Medulla oblongata (tissue), 1 donor: ENCODE results near the gene LRRC17.

Experiments used
- DNase-seq: peaks from one replicate; pipeline ENCODE4 v3.0.0-alpha.2; 2015; ENCODE audit errors: extremely low spot score

Gene LRRC17

GRCh38 chr7:102912742-102913141, at the start of gene LRRC17:
LRRC17 (plus strand) TSS chr7:102913000; CDS start chr7:102933914, 20,914 bp downstream.
- DNase-seq, result peak; percentile 23

DNA sequence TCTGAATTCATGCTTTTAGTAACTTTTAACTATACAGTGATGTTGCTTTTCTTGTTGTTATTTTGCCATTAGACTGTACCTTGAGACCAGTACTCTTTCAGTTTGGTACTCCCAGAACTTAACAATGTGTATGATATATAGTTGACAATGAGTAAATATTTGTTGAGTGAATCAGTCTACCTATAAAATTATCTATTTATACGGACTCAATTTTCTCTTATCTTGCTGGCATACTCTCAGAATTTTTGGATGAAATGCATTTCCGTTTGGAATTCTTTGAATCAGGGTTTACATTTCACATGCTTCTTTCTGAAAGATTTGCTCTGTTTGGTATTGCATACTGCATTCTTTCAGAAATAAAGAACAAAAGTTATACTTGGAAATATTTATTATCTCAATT, 47.8 kb upstream of the LRRC17 start:
- no peak for DNase-seq

- no peak for DNase-seq
Measured at GRCh38 chr7:102866535-102867215, 46.1 kb upstream of the LRRC17 start.

- DNase-seq, result no peak
Measured at GRCh38 chr7:102869195-102869594, 43.6 kb upstream of the LRRC17 start.

- DNase-seq, result no peak
Measured at GRCh38 chr7:102872460-102872859, 40.3 kb upstream of the LRRC17 start.

DNA sequence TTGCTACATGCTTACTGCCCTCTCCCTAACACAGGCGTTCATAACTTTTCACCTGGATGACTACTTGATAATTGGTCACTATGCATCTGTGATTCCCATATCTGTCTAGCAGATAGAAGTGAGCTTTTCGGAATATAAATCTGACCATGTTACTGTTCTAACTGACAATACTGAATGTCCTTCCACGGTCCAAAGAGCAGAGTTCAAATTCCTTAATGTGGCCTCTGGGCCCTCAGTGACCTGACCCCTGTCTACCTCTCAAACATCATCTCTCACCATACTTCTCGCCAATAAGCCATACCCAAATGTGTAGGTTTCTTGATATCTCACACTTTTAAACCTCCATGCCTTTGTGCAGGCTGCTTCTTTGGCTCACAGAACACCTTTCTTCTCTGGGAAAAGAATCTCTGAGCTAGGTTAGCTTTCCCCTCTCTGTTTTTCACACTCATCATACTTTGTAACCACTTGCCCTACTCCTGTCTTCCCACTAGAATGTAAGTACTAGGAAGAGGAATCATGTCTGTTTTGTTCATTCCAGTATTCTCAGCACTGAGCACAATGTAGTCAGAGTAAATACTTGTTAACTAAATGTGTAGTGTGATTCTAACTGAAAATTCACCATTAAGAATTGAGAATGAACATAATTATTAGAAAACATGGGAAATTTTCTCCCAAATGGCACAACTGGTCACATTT, 39.2 kb upstream of the LRRC17 start:
- no peak for DNase-seq

GRCh38 chr7:102874166-102874829, 38.5 kb upstream of the LRRC17 start:
- no peak for DNase-seq

DNA sequence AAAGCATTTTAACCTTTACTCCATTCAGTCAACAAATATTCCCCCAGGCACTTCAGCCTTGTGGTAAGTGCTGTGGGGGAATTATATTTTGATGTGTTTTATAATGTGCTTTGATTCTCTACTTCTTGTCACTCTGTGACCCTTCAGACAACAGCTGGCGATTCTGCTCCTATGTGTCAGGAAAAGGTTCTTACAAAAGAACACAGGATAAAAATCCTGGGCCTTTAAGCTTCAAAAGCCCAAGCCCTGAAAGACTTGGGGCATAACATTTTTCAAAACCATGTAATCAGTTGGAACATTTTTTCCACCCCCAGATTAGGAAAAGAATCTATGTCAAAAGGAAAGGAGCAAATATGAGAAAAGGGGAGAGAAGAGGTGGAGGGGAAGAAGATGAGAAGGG, 37.8 kb upstream of the LRRC17 start:
- DNase-seq, result no peak

- DNase-seq, result no peak
Measured at GRCh38 chr7:102875700-102876295, 37.0 kb upstream of the LRRC17 start.

DNA sequence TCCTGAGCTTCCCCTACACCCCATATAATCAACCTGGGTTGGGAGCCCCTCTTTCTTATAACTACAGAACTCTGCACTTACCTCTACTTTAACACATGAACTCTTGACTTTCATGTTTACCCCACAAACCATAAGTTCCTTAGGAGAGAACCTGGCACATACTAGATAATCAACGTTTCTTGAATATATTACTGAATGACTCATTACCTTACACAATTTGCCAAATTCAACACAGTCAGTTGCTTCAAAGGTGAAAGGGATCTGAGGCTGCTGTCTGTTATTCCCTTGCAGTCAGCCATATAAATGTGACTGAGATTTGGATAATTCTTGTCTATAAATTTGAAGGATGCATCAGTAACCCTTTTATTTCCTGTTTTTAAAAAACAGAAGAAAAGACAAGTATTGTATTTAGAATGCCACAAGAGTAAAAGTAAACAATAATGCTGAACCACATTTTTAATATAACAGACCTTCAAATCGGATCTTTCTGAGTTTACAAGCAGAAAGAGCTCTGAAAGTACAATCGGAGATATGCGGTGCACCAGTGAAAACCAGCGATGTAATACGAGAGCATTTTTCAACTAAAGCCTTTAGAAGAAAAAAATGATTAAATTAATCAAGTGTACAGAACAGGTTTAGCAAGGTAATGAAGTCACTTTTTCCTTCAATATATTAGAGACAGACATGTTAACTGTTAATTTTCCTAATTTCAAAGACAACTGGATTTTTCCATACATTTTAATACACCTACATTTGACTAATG, 29.5 kb upstream of the LRRC17 start:
- DNase-seq, result no peak

GRCh38 chr7:102888561-102889233, 24.1 kb upstream of the LRRC17 start:
- no peak for DNase-seq

GRCh38 chr7:102889851-102890250, 22.9 kb upstream of the LRRC17 start:
- DNase-seq, result no peak

- DNase-seq, result no peak
Measured at GRCh38 chr7:102890292-102890970, 22.4 kb upstream of the LRRC17 start.

DNA sequence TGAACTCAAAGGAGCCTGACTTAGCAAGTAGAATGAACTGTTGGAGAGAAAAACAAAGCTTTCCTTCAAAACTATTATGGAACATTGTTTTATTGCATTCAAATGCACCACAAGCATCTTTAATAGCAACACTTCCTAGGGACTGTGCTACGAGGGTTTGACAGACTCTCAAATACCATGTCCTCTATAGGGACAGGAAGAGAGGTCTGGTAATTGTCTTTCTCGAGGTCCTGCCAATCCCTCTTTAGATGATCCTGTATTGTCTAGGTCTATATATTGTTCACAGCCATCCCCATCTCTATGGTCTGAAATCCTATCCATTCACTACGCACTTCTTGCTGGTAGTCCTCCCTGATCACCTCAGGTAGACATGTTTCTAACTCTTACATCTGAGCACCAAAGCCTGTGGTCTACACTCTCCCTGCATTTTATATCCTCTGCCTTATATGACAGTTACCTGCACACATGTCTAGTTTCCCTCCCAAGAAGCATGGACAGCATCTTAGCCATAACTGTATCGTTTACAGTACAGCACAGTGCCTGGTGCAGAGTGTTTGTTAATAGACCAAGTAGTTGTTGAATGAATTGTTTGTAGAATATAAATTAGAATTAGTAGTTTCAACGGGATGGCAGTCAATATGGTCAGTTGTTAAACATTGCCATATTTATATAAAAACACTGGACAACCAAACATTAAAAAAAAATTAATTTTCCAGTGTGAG, 21.7 kb upstream of the LRRC17 start:
- no peak for DNase-seq

DNA sequence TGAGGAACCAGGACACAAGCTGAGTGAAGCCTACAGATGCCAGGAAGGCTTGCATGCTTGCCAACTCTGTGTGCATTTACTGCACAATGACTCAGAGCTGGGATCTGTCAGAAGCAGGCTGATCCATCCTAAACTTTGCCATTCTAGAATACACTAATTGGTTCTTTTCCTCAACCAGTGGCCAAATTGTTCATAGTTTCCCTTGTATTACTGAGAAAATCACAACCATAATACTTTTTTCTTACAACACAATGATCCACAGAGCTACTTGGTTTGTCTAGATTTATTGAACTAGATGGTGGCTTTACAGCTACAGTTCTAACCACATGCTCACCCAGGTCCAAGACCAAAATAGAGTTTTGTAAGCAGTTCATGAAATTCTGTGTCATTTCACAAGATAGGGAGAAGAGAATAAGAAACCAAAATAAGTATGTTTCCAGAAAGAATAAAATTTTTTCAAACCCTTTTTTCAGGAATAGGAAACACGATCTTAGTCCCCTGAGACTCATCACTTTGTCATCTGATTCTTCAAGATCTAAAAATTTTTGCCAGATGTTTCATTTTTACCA, 21.0 kb upstream of the LRRC17 start:
- DNase-seq, result peak; percentile 33

GRCh38 chr7:102892631-102893278, 20.0 kb upstream of the LRRC17 start:
- no peak for DNase-seq

DNA sequence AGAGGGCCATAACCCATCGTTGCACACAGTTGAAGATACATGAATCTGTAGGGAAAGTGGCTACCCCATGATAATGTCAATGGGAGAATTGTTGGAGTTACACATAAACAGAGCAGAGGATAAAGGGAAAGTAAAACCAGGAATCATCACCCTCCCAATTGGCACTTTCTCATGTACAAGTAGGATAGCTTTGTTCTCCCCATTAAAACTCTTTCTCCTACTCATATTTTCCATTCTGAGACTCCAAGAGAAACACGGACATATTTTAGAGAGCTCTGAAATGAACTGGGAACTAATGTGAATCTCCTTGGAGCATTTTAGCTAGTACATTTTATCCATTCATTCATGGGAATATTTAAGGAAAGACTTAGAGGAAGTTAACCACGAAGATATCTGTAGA, 17.2 kb upstream of the LRRC17 start:
- no peak for DNase-seq

- DNase-seq, result no peak
Measured at GRCh38 chr7:102896585-102896984, 16.2 kb upstream of the LRRC17 start.

GRCh38 chr7:102897211-102897631, 15.6 kb upstream of the LRRC17 start:
- DNase-seq, result no peak
